SK-N-SH (cell line): ENCODE measurements around the gene NOP16.

ENCODE experiments used
- GABPA ChIP-seq: IDR thresholded peaks from 2 replicates; pipeline ENCODE4 v1.4.0; 2012; ENCODE audit warnings: low read depth, mild to moderate bottlenecking
- RAD21 ChIP-seq: IDR thresholded peaks from 2 replicates; pipeline ENCODE4 v1.6.1; 2012; ENCODE audit warnings: mild to moderate bottlenecking, low read length
- SMC3 ChIP-seq: IDR thresholded peaks from 2 replicates; pipeline ENCODE4 v1.6.1; 2012; ENCODE audit warnings: low read depth, low read length, improper control_type of control experiment
- TF ChIP-seq, protein P1 (sequence below): fragments of 200-600 bp; sonication (generic); IDR thresholded peaks from 2 replicates; pipeline ENCODE4 v1.6.1; 2017; ENCODE audit warnings: antibody characterized with exemption, mild to moderate bottlenecking, moderate library complexity

DNA sequence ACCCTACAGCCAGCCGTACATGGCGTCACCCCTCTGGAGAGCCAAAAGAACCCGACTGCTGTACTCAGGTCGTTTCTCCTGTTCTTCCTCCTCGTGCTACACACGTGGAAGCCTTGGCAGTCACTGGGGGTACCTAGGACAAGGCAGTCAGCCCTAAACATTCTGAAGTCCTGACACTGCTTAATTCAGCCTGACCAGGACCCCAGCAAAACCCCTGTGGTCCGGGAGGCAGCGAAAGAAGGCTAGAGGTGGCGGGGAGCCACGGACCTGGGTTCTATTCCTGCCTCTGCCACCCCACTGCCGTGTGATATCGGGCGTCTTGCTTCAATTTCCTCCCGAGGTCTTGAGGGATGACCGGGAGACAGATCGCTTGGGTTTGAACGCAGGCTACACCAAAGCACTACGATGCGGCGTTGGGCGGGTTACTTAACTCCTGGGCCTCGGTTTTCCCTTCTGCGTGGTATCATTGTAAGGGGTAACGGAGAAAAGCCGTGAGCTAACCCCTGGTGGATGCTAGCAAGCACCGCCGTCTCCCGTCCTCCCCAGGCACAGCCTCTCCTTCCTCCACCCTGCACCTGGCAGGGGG, 23.5 kb downstream of the NOP16 start:
- no peak for TF ChIP-seq GABPA
- TF ChIP-seq, protein P1, sequence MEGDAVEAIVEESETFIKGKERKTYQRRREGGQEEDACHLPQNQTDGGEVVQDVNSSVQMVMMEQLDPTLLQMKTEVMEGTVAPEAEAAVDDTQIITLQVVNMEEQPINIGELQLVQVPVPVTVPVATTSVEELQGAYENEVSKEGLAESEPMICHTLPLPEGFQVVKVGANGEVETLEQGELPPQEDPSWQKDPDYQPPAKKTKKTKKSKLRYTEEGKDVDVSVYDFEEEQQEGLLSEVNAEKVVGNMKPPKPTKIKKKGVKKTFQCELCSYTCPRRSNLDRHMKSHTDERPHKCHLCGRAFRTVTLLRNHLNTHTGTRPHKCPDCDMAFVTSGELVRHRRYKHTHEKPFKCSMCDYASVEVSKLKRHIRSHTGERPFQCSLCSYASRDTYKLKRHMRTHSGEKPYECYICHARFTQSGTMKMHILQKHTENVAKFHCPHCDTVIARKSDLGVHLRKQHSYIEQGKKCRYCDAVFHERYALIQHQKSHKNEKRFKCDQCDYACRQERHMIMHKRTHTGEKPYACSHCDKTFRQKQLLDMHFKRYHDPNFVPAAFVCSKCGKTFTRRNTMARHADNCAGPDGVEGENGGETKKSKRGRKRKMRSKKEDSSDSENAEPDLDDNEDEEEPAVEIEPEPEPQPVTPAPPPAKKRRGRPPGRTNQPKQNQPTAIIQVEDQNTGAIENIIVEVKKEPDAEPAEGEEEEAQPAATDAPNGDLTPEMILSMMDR: no peak
- no peak for TF ChIP-seq SMC3
- TF ChIP-seq RAD21: no peak
